Urothelium cell line (cell line): Measurements from ENCODE around the gene PHAF1.

Source experiments
- DNase-seq: peaks from one replicate; pipeline ENCODE4 v3.0.0; 2011; ENCODE audit warnings: low spot score, mixed read lengths
- FAIRE-seq: peaks from 2 replicates; lab custom pipeline; 2011; peaks lifted over from hg19 to GRCh38; lab: Jason Lieb, UNC

The PHAF1 gene

GRCh38 chr16:67162506-67163163 lies 52.9 kb downstream of the PHAF1 start:
- no peak for FAIRE-seq
- DNase-seq, result no peak

DNA sequence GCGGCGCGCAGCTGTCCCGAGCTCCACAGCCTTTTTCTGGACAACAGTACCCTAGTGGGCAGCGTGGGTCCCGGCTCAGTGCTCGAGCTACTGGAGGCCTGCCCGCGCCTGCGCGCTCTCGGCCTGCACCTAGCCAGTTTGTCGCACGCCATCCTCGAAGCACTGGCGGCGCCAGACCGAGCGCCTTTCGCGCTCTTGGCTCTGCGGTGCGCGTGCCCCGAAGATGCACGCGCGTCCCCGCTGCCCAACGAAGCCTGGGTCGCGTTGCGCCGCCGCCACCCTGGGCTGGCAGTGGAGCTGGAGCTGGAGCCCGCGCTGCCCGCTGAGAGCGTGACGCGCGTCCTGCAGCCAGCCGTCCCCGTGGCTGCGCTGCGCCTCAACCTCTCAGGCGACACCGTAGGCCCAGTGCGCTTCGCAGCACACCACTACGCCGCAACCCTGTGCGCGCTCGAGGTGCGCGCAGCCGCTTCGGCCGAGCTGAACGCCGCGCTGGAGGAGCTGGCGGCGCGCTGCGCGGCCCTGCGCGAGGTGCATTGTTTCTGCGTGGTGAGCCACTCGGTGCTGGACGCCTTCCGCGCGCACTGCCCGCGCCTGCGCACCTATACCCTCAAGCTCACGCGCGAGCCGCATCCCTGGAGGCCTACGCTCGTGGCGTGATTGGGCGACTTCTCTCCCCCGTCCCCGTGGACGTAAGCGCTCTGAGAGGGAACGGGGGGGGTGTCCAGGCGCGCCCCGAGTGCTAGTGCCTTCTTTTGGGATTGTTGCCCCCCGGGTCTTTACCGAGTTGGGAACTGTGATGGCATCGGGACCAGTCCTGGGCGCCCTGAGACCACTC lies 53.6 kb downstream of the PHAF1 start:
- FAIRE-seq, result no peak
- no peak for DNase-seq

- DNase-seq (no peak), FAIRE-seq (no peak)
Measured at GRCh38 chr16:67163999-67164558, 54.3 kb downstream of the PHAF1 start.

DNA sequence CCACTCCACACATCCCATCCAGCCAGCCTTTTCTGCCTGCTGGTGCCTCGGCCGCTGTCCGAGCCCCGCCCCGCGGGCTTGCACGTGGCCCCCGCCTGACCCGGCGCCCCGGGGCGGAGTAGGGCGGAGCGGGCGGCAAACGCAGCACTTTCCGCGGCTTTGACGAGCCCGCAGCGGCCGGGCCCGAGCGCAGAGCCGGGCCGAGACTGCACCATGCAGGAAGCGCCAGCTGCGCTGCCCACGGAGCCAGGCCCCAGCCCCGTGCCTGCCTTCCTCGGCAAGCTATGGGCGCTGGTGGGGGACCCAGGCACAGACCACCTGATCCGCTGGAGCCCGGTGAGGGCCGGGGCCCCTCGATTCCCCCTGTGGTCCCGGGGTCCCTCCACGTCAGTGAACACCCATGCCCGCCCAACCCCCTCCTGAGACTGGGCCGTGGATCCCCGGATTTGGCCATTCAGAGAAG lies 54.9 kb downstream of the PHAF1 start, which contains the start of gene HSF4:
TSS of gene HSF4 (plus strand) at position 147 of the 463 bp plus-strand sequence. CDS start at position 214, 67 bp downstream.
- FAIRE-seq, result no peak
- no peak for DNase-seq

GRCh38 chr16:67165121-67166078 lies 55.7 kb downstream of the PHAF1 start:
- FAIRE-seq, result no peak
- DNase-seq, result no peak

- DNase-seq (no peak), FAIRE-seq (no peak)
Measured at GRCh38 chr16:67166110-67166547, 56.4 kb downstream of the PHAF1 start.

- no peak for DNase-seq
- FAIRE-seq, result no peak
Measured at GRCh38 chr16:67166598-67167168, 56.9 kb downstream of the PHAF1 start.

- DNase-seq (no peak), FAIRE-seq (no peak)
Measured at GRCh38 chr16:67167588-67167987, 57.8 kb downstream of the PHAF1 start.

GRCh38 chr16:67169011-67169451 lies 59.3 kb downstream of the PHAF1 start:
- DNase-seq (no peak), FAIRE-seq (no peak)

GRCh38 chr16:67169642-67170167 lies 60.0 kb downstream of the PHAF1 start:
- DNase-seq (peak; percentile 40), FAIRE-seq (no peak)

DNA sequence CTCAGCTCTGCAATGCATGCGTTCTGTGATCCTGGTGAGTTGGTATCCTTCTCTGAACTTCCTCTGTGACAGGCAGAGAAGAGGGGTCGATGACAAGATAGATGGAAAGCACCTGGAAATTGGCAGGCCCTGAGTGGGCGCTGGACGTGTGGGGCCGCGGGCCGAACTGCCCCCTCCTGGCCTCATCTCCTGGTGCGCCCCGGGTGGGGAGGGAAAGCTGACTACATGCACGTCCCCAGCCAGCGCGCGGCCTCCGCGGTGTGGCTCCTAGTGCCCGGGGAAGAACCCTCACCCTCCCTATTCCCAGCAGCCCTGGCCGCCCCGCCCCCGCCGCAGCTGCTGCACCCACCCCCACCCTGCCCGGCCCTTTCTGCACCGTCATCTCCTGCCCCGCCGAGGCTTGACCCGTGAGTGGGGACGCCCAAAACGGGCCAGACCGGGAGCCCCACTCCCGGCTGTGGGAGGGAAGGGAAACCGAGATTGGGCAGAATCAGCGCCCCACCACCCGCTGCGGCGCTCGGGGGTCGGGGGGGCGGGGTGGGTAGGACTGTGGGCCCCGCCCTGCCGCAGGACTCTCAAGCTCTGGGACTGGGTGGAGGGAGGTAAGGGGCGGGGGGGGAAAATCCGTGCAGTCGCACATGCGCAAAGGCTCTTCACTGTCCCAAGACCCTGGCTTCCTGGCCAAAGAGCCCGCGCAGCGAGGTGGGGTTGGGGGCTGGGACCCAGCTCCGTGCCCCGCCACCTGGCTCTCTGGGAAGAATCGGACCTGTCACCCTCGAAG lies 60.6 kb downstream of the PHAF1 start, which contains the start of gene NOL3:
TSS of gene NOL3 (plus strand) at position 371 of the 781 bp plus-strand sequence.
- no peak for FAIRE-seq
- DNase-seq, result peak; percentile 91

DNA sequence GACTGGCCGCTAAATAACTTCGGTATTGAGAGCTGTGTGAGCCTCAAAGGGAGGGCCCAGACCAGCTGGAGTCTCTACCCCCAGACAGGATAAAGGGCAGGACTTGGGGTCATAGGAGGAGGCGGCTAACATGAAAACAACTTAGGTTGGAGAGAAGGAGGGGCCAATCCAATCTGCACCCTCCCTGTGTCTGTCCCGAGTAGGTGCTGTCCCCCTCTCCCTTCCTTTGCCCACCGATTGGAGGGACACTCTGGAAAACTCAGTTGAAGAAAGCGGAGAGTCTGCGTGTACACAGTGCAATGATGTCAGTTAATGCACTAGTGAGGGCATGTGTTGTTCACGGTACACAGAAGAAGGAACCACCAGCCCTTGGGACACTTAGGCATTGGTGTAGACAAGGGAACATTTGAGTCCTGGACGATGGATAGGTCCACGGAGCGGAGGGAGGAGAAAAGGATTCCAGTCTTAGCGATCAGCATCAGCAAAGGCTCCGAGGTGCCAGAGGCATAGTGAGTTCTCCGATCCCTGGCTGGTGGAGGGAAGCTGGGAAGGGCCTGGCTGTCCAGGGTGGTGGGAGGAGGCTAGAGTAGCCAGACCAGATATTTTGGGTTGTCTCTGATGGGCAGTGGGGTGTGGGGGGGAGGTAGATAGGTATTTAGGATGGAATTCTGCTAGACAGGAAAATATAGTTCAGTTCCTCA lies 61.4 kb downstream of the PHAF1 start:
- FAIRE-seq (no peak), DNase-seq (no peak)

GRCh38 chr16:67173323-67173722 lies 63.6 kb downstream of the PHAF1 start:
- FAIRE-seq (no peak), DNase-seq (no peak)

DNA sequence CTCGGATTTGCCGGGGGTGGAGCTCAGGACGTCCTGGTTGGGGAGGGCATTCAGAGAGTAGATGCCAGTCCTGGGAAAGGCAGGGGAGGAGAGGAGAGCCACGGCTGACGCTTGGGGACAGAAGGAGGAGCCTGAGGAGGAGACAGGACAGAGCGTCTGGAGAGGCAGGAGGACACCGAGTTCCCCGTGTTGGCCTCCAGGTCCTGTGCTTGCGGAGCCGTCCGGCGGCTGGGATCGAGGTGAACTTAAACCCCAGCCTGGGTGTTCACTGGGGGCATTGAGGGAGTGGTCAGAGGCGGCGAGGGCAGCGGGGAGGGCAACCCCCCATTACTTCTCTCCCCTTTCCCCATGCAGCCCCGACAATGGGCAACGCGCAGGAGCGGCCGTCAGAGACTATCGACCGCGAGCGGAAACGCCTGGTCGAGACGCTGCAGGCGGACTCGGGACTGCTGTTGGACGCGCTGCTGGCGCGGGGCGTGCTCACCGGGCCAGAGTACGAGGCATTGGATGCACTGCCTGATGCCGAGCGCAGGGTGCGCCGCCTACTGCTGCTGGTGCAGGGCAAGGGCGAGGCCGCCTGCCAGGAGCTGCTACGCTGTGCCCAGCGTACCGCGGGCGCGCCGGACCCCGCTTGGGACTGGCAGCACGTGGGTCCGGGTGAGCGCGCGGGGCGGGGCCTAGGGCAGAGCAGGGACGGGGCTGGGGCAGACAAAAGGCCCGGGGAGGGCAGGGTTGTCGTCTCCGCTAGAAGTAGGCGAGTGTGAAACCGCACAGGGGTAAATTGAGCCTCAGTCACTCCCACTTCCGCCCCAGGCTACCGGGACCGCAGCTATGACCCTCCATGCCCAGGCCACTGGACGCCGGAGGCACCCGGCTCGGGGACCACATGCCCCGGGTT lies 64.3 kb downstream of the PHAF1 start:
- DNase-seq, result peak; percentile 57
- no peak for FAIRE-seq

- DNase-seq, result no peak
- FAIRE-seq, result no peak
Measured at GRCh38 chr16:67174706-67175231, 65.0 kb downstream of the PHAF1 start.

DNA sequence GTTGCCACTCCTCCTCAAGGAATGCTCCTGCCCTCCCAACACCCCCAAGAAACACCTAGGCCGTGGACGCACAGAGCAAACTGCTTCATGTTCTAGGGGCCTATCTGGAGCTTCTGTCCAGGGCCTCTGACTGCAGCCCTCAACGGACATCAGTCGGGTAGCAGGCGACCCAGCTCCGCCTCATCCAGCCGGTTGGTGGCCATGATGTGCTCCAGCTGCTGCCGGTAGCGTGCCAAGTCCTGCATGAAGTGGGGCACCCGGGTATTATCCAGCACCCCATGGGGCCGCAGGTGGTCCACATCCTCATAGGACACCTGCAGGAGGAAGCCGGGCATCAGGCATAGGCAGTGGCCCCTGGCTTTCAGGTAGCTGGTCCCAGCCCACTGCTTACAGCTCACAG lies 66.9 kb downstream of the PHAF1 start:
- FAIRE-seq (no peak), DNase-seq (no peak)
